Measurements from ENCODE around the gene DHRS7. TPM values are rescaled to one million over a fixed set of nuclear protein-coding genes. Genes with fewer than 3 reads are reported as not detected.

DHRS7 gene
- total RNA-seq, 2 donors from 2014 or later = 37.7 to 42.8 TPM

DNA sequence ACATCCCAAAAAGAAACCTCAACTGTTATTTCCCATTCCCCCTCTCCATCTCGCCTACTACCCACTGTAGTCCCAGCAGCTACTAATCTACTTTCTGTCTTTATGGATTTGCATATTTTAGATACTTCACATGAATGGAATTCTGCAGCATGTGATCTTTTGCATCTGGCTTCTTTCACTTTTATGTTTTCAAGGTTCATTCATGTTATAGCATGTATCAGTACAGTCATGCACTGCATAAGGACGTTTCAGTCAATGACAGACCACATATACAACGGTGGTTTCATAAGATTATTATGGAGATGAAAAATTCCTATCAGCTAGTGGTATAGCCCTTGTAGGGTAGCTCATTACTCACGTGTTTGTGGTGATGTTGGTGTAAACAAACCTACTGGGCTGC, 49.0 kb downstream of the DHRS7 start:
- TF ChIP-seq, protein P1, sequence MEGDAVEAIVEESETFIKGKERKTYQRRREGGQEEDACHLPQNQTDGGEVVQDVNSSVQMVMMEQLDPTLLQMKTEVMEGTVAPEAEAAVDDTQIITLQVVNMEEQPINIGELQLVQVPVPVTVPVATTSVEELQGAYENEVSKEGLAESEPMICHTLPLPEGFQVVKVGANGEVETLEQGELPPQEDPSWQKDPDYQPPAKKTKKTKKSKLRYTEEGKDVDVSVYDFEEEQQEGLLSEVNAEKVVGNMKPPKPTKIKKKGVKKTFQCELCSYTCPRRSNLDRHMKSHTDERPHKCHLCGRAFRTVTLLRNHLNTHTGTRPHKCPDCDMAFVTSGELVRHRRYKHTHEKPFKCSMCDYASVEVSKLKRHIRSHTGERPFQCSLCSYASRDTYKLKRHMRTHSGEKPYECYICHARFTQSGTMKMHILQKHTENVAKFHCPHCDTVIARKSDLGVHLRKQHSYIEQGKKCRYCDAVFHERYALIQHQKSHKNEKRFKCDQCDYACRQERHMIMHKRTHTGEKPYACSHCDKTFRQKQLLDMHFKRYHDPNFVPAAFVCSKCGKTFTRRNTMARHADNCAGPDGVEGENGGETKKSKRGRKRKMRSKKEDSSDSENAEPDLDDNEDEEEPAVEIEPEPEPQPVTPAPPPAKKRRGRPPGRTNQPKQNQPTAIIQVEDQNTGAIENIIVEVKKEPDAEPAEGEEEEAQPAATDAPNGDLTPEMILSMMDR (conservative IDR thresholded peaks at IDR 0.05) = no peak

DNA sequence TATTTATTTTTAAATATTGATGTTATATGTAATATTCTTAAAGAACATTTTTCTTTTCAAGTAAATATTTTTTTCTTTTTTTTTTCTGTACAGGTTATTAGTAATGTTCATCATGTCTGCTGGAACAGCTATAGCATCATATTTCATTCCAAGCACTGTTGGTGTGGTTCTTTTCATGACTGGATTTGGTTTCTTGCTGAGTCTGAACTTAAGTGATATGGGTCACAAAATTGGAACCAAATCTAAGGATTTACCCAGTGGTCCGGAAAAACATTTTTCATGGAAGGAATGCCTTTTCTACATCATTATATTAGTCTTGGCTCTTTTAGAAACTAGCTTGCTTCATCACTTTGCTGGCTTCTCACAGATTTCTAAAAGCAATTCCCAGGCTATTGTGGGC, 50.3 kb downstream of the DHRS7 start:
- no peak overlapping the region for H3K4me3 ChIP-seq (ENCODE audit: low read length)
- no peak overlapping the region for H3K27ac ChIP-seq (ENCODE audit: low read depth, low read length)
- H3K36me3 Mint-ChIP-seq (ENCODE audit: low read depth) = peaks cover 35% of the 10 kb centered on the region
- peaks cover 62% of the 10 kb centered on the region for H3K36me3 ChIP-seq (ENCODE audit: control insufficient read depth, insufficient read depth, low read length)
- no peak overlapping the region for H3K4me3 Mint-ChIP-seq
- WGBS, 2 experiments (ENCODE audit: insufficient coverage in 1 of 2, insufficient read length in 1 of 2) = 54% methylated on average over 1 of the region's 1 CpG; no CpG with 5 or more reads in 1 of the 2 experiments
- TF ChIP-seq, protein P1 (conservative IDR thresholded peaks at IDR 0.05) = no peak
- no peaks in the 10 kb centered on the region for H3K9me3 Mint-ChIP-seq
- no peak overlapping the region for H3K9ac ChIP-seq (ENCODE audit: extremely low read depth, low read length, poor library complexity, severe bottlenecking)
- H3K4me1 ChIP-seq (ENCODE audit: control insufficient read depth, insufficient read depth, low read length) = no peaks in the 10 kb centered on the region
- H3K27me3 ChIP-seq (ENCODE audit: control insufficient read depth, insufficient read depth, low read length, poor library complexity, severe bottlenecking) = no peaks in the 10 kb centered on the region
- DNase-seq = no peak
- H3K27ac Mint-ChIP-seq = no peak overlapping the region
- H3K9me3 ChIP-seq (ENCODE audit: control insufficient read depth, low read length) = no peaks in the 10 kb centered on the region
- no peaks in the 10 kb centered on the region for H3K4me1 Mint-ChIP-seq
- no peaks in the 10 kb centered on the region for H3K27me3 Mint-ChIP-seq (ENCODE audit: insufficient read depth)

More for the DNA sequence above, 49.0 kb downstream of the DHRS7 start:
- no peaks in the 10 kb centered on the region for H3K9me3 ChIP-seq (ENCODE audit: control insufficient read depth, low read length)
- Mint-ChIP-seq H3K27ac (no peak overlapping the region), H3K4me3 (no peak overlapping the region), H3K9me3 (no peaks in the 10 kb centered on the region), H3K27me3 (ENCODE audit: insufficient read depth) (no peaks in the 10 kb centered on the region), H3K36me3 (ENCODE audit: low read depth) (peaks cover 34% of the 10 kb centered on the region), H3K4me1 (no peaks in the 10 kb centered on the region)
- no peaks in the 10 kb centered on the region for H3K4me1 ChIP-seq (ENCODE audit: control insufficient read depth, insufficient read depth, low read length)
- H3K4me3 ChIP-seq (ENCODE audit: low read length) = no peak overlapping the region
- no peak for DNase-seq
- no peaks in the 10 kb centered on the region for H3K27me3 ChIP-seq (ENCODE audit: control insufficient read depth, insufficient read depth, low read length, poor library complexity, severe bottlenecking)
- WGBS, 2 experiments (ENCODE audit: insufficient coverage in 1 of 2, insufficient read length in 1 of 2) = 95 to 100% methylated on average over 2 to 4 of the region's 4 CpGs
- no peak overlapping the region for H3K9ac ChIP-seq (ENCODE audit: extremely low read depth, low read length, poor library complexity, severe bottlenecking)
- H3K27ac ChIP-seq (ENCODE audit: low read depth, low read length) = no peak overlapping the region
- peaks cover 70% of the 10 kb centered on the region for H3K36me3 ChIP-seq (ENCODE audit: control insufficient read depth, insufficient read depth, low read length)

DNA sequence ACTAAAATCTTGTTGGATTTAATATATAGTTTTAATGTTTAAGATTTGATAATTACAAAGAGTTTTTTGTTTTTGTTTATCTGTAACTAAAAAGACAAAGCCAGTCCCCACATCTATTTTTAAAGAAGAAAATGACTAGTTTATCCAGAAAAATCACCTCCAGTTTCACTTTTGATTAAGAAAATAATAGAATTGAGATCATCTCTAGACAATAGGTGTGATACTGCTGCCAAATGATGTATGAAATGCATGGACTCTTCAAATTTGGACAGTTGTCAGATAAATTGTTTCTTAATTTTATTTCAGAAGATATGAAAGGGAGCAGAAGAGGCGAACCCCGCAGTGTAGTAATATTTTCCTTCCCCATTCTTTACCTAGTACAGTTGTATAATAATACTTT, 53.5 kb downstream of the DHRS7 start:
- no peaks in the 10 kb centered on the region for H3K27me3 ChIP-seq (ENCODE audit: control insufficient read depth, insufficient read depth, low read length, poor library complexity, severe bottlenecking)
- WGBS, 2 experiments (ENCODE audit: insufficient coverage in 1 of 2, insufficient read length in 1 of 2) = no CpG with 5 or more reads among the region's 2 CpGs
- H3K36me3 Mint-ChIP-seq (ENCODE audit: low read depth) = peaks cover 38% of the 10 kb centered on the region
- no peaks in the 10 kb centered on the region for H3K27me3 Mint-ChIP-seq (ENCODE audit: insufficient read depth)
- H3K4me3 ChIP-seq (ENCODE audit: low read length) = no peak overlapping the region
- H3K4me1 ChIP-seq (ENCODE audit: control insufficient read depth, insufficient read depth, low read length) = no peaks in the 10 kb centered on the region
- H3K9me3 ChIP-seq (ENCODE audit: control insufficient read depth, low read length) = no peaks in the 10 kb centered on the region
- no peak overlapping the region for H3K9ac ChIP-seq (ENCODE audit: extremely low read depth, low read length, poor library complexity, severe bottlenecking)
- no peak for DNase-seq
- H3K36me3 ChIP-seq (ENCODE audit: control insufficient read depth, insufficient read depth, low read length) = peaks cover 55% of the 10 kb centered on the region
- TF ChIP-seq, protein P1 (conservative IDR thresholded peaks at IDR 0.05) = no peak
- H3K9me3 Mint-ChIP-seq = no peaks in the 10 kb centered on the region
- no peak overlapping the region for H3K27ac ChIP-seq (ENCODE audit: low read depth, low read length)
- H3K4me3 Mint-ChIP-seq = no peak overlapping the region
- no peak overlapping the region for H3K27ac Mint-ChIP-seq
- no peaks in the 10 kb centered on the region for H3K4me1 Mint-ChIP-seq

All from endodermal cell (in vitro differentiated cells).